HL-60/S4 (cell line): ENCODE measurements around the gene EFNA2.
"Not testable (repeated sequence)": the region's sequence is repeated elsewhere in the genome, so short reads cannot be mapped to it uniquely, and the experiment has no call there.

ENCODE experiments used
- in situ Hi-C: fragments of 300-500 bp; cut with MboI; formaldehyde crosslinking; loops from 2 replicates; pipeline ENCODE4 v1.14.3; 2022; ENCODE audit warnings: low sequenced_read_pairs

The EFNA2 gene

DNA sequence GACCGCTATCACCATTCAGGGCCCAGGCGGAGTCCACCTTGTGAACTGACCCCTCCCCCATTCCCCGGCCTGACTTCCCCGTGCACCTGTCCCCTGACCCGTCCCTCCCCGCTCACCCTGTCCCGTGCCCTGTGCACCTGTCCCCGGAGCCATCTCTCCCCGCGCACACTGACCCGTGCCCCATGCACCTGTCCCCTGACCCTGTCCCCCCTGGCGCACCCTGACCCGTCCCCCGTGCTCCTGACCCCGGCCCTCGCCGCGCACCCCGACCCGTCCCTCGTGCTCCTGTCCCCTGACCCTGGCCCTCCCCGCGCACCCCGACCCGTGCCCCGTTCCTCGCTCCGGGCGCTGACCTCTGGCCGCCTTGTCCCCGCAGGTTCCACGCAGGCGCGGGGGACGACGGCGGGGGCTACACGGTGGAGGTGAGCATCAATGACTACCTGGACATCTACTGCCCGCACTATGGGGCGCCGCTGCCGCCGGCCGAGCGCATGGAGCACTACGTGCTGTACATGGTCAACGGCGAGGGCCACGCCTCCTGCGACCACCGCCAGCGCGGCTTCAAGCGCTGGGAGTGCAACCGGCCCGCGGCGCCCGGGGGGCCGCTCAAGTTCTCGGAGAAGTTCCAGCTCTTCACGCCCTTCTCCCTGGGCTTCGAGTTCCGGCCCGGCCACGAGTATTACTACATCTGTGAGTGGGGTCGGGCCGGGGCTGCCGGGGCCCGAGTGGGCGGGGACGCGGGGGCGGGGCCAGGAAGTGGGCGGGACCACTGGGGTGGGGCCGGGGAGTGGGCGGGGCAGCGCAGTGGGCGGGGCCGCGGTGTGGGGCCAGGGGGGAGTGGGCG is 9.7 kb downstream of the EFNA2 start:
- in situ Hi-C loops = no loop called here

DNA sequence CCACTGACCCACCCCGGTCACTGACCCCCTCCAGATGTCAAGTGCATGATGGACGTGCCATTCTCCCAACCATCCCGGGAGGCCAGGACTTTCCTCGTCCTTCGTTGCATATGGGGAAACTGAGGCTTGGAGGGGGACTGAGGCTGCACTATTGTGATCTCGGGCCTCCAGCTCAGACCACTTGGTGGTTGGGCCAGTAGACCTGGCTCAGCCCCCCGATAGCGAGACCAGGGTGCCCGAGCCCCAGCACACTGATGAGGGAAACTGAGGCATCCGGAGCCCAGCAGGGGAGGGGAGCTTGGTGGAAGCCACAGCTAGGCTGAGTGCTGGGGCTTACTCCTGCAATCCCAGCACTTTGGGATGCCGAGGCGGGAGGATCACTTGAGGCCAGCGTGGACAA is 10.4 kb downstream of the EFNA2 start:
- in situ Hi-C loops = no loop called here

DNA sequence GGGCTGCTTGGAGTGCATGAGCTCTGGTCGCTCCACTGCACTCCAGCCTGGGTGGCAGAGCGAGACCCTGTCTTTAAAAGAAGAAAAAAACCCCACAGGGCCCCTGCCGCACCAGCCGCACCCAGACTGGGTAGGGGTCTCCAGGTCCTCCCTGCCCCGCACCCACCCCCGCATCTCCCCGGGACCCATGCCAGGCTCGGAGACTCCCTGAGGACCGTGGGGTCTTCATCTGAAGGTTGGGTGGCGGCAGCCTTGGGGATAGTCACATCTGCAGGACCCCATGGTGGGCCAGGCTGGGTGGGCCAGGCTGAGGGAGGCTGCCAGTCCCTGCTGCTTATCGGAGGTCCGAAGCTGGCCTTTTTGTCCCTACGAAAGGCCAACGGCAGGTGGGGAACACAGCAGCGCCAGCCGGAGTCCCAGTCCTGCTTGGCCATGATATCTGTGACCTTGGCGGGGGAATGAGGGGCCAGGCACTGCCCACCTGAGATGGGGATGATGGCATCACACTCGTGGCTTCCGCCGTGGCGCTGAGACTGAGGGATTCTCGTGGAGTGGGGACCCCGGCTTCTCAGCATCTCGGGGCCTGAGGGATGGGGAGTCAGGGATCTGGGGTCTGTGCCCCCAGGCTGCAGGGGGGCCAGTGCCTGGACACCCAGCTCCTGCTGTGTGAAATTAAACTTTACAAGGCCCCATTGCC is 11.1 kb downstream of the EFNA2 start:
- in situ Hi-C loops = no loop called here

DNA sequence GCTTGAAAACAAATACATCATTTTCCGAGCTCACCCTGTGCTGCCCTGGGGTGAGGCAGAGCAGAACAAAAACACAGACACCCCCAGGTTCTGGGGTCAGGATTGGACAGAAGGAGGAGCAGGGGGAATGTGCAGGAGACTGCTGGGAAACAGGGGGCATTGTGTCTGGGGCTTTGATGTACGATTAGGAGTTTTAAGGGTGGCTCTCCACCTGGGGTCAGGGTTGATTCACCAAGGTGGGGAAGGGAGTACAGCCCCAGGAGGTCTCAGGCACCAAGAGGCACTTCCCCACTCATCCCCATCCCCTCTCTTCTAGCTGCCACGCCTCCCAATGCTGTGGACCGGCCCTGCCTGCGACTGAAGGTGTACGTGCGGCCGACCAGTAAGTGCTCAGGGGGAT is 12.6 kb downstream of the EFNA2 start:
- in situ Hi-C loops = no loop called here

DNA sequence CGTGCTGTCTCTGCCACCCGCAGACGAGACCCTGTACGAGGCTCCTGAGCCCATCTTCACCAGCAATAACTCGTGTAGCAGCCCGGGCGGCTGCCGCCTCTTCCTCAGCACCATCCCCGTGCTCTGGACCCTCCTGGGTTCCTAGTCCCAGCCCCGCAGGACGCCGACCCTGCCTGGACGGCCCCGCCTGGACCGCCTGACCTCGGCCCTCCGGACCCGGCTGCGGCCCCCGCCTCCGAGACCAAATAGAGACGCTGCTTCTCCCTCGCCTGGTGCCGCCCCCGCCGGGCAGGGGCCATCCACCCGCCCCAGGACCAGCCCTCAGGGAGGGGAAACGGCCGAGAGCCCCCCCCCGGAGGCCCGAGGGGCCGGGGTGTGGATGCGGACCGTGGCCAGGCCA is 14.1 kb downstream of the EFNA2 start:
- in situ Hi-C loops = no loop called here

DNA sequence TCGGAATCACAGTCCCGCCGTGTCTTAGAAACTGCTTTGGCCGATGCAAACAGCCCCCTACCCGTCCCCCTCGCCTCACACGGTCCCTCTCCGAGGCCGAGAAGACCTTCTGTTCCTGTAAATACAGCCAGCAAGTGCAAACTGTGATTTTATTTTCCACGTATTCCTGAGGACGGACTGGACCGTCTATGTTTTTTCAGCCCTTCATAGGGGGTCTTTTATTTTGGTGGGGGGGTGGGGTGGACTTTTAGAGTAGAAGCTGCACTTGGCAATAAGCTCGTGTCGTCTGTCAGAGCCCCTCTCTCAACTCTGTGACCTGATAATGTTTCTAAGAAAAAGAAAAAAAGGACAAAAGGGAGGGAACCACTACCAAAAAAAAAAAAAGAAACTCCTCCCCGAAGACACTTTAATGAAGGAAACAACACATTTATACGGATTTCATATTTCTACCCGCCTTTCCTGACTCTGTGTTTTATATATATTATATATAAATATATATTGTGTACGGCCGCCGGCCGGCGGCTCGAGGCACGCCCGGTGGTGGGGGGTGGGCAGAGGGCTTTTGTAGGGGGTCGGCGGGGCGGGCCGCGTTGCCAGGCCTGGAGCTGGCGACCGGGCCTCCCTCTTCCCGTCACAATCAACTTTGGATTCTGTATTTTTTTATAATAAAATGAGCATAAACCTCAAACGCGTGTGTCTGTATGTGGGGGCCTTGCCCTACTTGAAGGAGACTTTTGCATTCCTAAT is 15.2 kb downstream of the EFNA2 start:
- in situ Hi-C loops = no loop called here

DNA sequence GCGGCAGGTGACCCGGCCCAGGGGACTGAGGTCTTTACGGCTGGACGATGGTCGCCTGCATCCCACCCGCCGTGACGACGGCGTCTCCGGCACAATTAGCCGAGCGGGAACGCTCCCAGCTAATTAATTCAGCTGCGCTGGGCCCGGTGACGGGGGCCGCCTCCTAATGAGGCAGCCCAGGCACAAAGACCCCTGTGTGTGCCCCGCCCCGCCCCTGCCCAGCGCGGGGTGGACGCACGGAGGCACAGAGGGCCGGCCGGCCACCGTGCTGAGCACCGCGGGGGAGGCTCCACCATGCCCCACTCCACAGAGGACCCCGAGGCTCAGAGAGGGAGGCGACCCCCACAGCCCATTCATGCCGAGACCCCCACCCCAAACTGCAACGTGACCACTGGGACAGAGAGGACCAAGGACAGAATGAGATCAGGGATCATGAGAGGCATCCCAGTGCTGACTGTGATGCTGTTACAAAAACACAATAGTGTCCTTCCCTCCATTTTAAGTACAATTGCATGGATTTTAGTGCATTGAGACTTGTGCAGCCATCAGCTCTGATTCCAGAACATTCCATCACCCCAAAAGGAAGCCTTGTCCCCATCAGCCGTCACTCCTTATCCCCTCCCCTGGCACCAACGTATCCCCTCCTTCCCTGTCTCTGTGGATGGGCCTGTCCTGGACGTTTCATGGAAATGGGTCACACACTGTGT is 17.0 kb downstream of the EFNA2 start:
- in situ Hi-C loops = no loop called here

DNA sequence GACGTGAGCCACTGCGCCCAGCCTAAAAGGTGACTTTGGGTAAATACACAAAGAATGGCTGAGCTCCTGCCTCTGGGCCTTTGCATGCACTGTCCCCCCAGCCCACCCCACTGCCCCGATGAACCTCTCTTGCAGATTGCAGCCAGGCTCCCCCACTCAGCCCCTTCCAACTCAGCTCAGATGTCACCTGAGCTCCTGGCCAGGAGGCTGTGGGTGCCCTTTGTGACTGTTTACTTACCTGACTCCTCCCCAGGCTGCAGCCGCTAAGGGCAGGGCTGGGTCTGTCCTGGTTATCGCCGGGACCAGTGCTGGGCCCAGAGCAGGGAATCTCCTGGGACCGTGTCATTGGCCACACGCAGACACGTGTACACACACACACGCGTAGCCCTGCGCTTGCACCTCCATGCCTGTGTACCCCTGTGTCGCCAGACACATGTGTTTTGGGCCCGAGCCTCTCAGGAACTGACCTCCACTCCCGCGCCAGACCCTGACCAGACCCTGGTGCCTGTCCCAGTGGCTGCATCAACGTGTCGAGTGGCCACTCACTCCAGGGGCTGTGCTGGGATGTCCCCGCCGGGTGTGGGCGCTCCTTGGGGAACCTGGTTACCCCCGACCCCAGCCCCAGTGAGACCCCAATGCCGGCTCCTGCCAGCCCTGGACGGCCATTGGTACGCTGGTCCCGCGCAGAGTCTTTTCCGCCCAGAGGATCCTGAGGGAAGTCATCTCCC is 18.7 kb downstream of the EFNA2 start:
- in situ Hi-C loops = no loop called here

DNA sequence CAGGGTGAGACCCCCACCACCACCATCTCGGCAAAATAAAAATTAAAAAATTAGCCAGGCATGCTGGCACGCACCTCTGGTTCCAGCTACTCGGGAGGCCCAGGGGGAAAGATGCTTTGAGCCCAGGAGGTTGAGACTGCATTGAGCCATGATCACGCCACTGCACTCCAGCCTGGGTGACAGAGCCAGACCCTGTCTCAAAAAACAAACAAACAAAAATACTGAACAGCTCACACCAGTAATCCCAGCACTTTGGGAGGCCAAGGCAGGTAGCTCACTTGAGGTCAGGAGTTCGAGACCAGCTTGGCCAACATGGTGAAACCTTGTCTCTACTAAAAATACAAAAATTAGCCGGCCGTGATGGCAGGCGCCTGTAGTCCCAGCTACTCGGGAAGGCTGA is 19.7 kb downstream of the EFNA2 start:
- in situ Hi-C loops = not testable (repeated sequence)

DNA sequence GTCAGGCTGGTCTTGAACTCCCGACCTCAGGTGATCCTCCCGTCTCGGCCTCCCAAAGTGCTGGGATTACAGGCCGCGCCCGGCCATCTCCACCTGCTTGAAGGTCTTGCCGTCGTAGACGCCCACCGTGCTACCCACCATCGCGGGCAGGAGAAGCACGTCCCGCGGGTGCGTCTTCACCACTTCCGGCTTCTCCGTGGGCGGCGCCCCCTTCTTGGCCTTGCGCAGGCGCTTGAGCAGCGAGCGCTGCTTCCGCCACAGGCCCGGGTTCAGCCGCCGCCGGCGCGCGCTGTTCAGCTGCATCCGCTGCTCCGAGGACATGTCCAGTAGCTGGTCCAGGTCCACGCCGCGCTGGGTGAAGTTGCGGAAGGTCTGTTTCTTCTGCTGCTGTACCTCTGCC is 21.6 kb downstream of the EFNA2 start:
- in situ Hi-C loops = no loop called here

DNA sequence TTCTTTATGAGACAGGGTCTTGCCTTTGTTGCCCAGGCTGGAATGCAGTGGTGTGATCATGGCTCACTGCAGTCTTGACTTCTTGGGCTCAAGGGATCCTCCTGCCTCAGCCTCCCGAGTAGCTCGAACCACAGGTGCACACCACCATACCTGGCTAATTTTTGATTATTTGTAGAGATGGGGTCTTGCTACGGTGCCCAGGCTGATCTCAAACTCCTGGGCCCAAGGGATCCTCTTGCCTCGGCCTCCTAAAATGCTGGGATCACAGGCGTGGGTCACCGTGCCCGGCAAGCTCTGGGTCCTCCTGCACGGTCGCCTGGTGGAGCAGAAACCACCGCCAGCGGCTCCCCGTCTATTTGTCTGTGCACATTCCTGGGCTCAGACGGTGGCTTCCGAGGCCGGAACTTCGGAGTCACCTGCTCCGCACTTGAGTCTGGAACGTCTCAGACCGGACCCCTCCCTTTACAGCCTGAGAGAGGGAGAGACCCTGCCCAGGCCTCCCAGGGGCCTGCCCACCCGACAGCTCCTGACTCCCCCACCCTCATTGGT is 22.2 kb downstream of the EFNA2 start:
- in situ Hi-C loops = no loop called here

DNA sequence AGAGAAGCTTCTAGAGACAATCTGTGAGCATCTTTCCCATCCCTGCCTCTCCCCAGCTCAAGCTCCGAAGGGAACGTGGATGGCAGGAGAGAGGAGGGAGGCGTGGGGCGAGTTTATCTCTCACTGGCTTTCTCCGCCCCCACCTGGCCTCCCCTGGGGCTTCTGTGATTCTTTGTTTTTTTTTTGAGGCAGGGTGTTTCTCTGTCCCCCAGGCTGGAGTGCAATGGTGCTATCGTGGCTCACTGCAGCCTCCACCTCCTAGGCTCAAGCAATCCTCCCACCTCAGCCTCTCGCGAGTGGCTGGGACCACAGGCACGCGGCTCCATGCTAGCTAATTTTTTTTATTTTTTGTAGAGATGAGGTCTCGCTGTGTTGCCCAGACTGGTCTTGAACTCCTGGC is 23.0 kb downstream of the EFNA2 start:
- in situ Hi-C loops = no loop called here

DNA sequence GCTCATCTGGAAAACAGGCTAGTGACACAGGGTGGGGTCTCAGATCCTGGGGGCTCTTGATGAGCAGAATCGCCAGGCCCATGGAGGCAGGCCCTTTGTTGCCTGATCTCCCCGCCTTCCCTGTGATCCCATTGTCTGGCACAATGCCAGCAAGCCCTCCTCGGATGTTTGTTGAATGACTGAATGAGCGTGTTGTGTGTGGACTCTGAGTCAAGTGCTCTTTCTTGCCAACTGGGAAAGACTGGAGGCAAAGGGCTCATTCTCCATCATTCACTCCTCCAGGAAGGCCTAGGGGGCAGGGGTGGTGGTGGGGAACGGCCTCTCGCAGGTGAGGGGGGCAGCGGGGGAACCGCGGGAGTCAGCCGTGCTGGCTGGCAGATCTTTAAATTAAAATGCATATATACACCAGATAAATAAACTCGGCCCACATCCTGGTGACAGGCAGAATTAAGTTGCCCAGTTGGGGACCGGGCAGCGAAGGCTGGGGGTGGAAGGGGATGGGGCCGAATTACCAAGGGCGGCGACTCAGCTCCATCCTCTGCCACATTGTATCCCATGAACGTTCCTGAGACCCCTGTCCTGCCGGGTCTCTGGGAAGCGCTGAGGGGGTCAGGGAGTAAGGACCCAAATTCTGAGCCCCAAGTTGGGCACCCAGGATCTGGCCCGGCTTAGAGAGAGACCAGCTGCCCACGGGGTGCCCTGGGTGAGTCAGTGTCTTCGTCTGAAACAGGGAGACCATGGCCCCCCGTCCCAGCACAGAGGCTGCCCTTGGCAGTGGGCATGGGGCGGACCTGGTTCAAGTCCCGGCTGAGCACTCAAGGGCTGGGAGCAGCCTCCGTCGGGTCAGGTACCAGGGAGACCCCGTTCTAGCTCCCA is 24.5 kb downstream of the EFNA2 start:
- in situ Hi-C loops = no loop called here

DNA sequence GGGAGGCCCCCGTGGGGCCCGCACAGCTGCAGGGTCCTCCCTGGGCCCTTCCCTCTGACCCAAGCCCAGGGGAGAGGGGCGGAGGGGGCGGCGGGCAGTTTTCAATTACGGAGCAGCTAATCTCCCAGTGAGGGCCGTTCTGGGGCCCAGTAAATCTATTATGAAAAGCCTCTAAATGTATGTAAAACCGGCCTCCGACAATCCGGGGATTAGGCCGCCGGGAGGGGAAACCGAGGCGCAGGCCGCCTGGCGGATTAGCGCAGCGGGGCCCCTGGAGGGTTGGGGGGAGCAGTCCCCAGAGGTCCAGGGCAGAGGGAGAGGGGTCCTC is 25.1 kb downstream of the EFNA2 start:
- in situ Hi-C loops = no loop called here

DNA sequence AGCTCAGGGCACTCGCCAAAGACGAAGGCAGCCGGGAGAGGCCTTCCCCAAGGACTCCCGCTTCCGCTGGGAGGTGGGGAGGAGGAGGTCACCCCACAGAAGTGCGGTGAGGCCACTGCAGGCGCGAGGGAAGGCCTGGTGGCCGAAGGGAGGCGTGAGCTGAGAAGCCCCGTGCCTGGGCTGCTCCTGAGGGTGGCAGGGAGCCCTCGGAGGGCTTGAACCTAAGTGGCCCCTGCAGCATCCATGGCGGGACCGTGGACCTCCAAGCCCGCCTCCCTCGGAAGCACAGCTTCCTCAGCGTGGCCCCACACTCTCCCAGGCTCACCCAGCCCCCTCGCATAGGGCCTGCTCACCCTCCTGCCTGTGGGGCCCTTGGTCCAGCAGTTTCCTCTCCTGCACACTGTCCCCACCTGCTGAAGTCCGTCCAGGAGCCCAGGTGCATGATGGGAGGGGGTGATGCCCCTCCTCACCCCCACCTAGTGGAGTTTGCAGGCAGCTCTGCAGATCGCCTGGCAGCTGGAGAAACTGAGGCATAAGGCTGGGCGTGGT is 25.9 kb downstream of the EFNA2 start:
- in situ Hi-C loops = no loop called here

DNA sequence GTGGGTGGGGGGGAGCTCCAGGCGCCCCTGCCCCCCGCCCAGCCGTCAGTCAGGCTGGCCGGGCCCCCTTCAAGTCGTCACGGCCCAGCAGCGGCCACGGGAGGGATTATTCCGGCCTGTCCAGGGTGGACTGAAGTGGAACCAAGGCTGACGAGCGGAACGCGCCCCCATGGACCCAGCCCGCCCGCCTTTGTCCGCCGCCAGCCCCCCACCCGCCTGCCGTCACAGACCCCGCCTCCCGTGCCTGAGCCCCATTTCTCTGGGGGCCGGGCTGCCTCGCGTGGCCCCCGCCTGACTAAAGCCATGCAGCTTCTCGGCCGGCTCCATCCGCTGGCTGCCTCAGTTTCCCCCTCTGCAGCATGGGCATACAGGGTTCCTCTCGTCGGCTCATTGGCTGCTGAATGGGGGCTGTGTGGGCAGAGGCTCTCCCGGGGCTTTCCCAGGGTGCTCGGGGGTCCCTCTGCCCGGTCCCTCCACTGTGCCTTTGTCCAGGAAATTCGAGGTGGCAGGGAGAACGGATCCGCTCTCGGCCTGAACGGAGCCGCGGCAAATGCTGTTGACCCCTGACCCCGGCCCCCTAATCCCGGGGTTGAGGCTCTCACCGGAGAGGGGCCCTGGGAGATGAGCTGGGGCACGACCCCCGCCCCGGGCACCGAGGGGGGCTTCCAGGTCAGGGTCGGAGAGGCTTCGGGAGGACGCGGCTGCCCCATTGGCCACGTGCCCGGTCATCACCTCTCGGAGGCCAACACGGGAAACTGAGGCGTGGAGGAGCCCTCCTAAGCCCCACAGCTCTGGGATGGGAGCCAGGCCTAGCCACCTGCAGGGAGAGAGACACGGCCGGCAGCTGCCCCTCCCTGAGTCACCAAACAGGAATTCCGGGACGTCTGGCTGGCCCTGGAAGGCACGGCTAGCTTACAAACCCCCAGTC is 27.4 kb downstream of the EFNA2 start:
- in situ Hi-C loops = no loop called here

DNA sequence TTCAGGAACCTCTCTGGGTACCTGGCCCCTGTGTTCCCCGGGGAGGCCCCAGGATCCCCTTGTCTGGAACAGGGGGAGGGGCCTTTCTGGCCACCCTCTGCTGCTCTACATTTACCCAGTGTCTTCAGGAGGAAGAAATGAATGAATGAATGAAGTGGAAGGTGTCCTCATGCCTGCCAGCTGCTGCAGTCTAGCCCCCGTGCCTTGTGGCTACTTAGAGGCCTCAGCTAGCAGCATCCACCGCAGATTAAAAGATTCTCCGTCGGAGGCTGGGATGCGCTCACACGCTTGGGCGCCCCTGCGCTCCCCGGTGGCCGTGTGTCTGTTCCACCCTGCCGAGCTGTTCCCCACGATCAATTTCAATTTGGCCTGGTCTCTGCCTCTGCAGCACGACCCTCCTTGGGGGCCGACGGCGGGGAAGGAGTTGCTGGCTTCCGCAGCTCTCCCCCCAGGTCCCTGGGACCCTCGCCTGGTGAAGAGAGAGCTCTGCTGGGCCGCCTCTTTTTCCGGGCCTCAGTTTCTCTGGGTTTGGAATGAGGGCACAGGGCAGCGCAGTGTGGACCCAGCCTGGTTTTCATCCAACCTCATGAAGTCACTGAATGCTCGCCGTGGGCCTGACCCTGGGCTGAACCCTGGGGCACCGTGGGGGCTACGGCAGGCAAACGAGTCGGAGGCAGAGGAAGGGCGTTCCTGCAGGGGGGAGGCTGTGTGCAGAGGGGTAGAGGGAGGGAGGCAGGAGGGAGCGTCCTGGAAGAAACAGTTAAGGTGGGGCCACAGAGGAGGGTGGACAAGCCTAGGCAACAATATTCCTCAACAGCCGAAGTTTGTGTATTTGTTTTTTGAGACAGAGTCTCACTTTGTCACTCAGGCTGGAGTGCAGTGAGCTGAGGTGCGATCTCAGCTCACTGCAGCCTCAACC is 28.3 kb downstream of the EFNA2 start:
- in situ Hi-C loops = no loop called here
